ENCODE measurements around the gene SPRR2A.
"Not testable (repeated sequence)": the region's sequence is repeated elsewhere in the genome, so short reads cannot be mapped to it uniquely, and the experiment has no call there.

Gene SPRR2A

GRCh38 chr1:153057375-153057774, at the start of gene SPRR2A:
SPRR2A (minus strand) TSS chr1:153057512; CDS start chr1:153056735, 777 bp downstream.
- no peak for DNase-seq

- no peak for DNase-seq
Measured at GRCh38 chr1:153100245-153100644, 42.9 kb upstream of the SPRR2A start.

GRCh38 chr1:153099461-153100045, 42.2 kb upstream of the SPRR2A start:
- no peak for DNase-seq

- no peak for DNase-seq
Measured at GRCh38 chr1:153095764-153096163, 38.5 kb upstream of the SPRR2A start.

- DNase-seq = no peak
Measured at GRCh38 chr1:153094426-153094825, 37.1 kb upstream of the SPRR2A start, which contains the start of gene SPRR2E. SPRR2E (minus strand) TSS chr1:153094526; CDS start chr1:153093751, 775 bp downstream.

- DNase-seq = no peak
Measured at GRCh38 chr1:153087652-153088051, 30.3 kb upstream of the SPRR2A start.

- DNase-seq = no peak
Measured at GRCh38 chr1:153081736-153082135, 24.4 kb upstream of the SPRR2A start.

- no peak for DNase-seq
Measured at GRCh38 chr1:153072806-153073726, 15.8 kb upstream of the SPRR2A start.

- no peak for DNase-seq
Measured at GRCh38 chr1:153071511-153071910, 14.2 kb upstream of the SPRR2A start, which contains the start of gene SPRR2B. SPRR2B (minus strand) TSS chr1:153071611; CDS start chr1:153070839, 772 bp downstream.

GRCh38 chr1:153070243-153070642, 12.9 kb upstream of the SPRR2A start:
- DNase-seq = no peak

- no peak for DNase-seq
Measured at GRCh38 chr1:153058826-153059784, 1.8 kb upstream of the SPRR2A start.

GRCh38 chr1:153058154-153058553, 842 bp upstream of the SPRR2A start:
- DNase-seq = no peak

GRCh38 chr1:153056111-153056510, 1.2 kb downstream of the SPRR2A start:
- DNase-seq = not testable (repeated sequence)

GRCh38 chr1:153049211-153049610, 8.1 kb downstream of the SPRR2A start:
- DNase-seq = no peak

GRCh38 chr1:153040950-153041631, 16.2 kb downstream of the SPRR2A start, which contains the start of gene SPRR2D:
SPRR2D (minus strand) TSS chr1:153041120; CDS start chr1:153040346, 774 bp downstream.
- no peak for DNase-seq

GRCh38 chr1:153035211-153035610, 22.1 kb downstream of the SPRR2A start:
- no peak for DNase-seq

- DNase-seq = peak; percentile 20
Measured at GRCh38 chr1:153032677-153033308, 24.5 kb downstream of the SPRR2A start.

- no peak for DNase-seq
Measured at GRCh38 chr1:153032073-153032472, 25.2 kb downstream of the SPRR2A start.

- DNase-seq = no peak
Measured at GRCh38 chr1:153030895-153031294, 26.4 kb downstream of the SPRR2A start, which contains the start of gene SPRR1B. SPRR1B (plus strand) TSS chr1:153031203; CDS start chr1:153032346, 1,143 bp downstream.

- DNase-seq = no peak
Measured at GRCh38 chr1:153028766-153029165, 28.5 kb downstream of the SPRR2A start.

- DNase-seq = no peak
Measured at GRCh38 chr1:153025797-153026196, 31.5 kb downstream of the SPRR2A start.
